ENCODE data around the gene RBM26. TPM values are rescaled to one million over a fixed set of nuclear protein-coding genes. Genes with fewer than 3 reads are reported as not detected.

Gene RBM26
- total RNA-seq, 1 donor, result 50.5 TPM

- TF ChIP-seq CTCF (IDR thresholded peaks at IDR 0.05; ENCODE audit: insufficient read depth, low read depth, low read length), result no peak
- no peak overlapping the region for H3K4me3 ChIP-seq (ENCODE audit: low read depth, low read length)
- DNase-seq (ENCODE audit: low read depth), result no peak
Observed at GRCh38 chr13:79402074-79402635, 3.9 kb downstream of the RBM26 start.

GRCh38 chr13:79401259-79402070 lies 4.6 kb downstream of the RBM26 start:
- no peak for DNase-seq (ENCODE audit: low read depth)
- no peak overlapping the region for H3K4me3 ChIP-seq (ENCODE audit: low read depth, low read length)
- no peak for TF ChIP-seq CTCF (IDR thresholded peaks at IDR 0.05; ENCODE audit: insufficient read depth, low read depth, low read length)

GRCh38 chr13:79398915-79399314 lies 7.1 kb downstream of the RBM26 start:
- no peak for TF ChIP-seq CTCF (IDR thresholded peaks at IDR 0.05; ENCODE audit: insufficient read depth, low read depth, low read length)
- no peak for DNase-seq (ENCODE audit: low read depth)
- H3K4me3 ChIP-seq (ENCODE audit: low read depth, low read length), result no peak overlapping the region

- DNase-seq (ENCODE audit: low read depth), result no peak
- no peak for TF ChIP-seq CTCF (IDR thresholded peaks at IDR 0.05; ENCODE audit: insufficient read depth, low read depth, low read length)
- H3K4me3 ChIP-seq (ENCODE audit: low read depth, low read length), result no peak overlapping the region
Observed at GRCh38 chr13:79398127-79398526, 7.9 kb downstream of the RBM26 start.

- no peak for DNase-seq (ENCODE audit: low read depth)
- TF ChIP-seq CTCF (IDR thresholded peaks at IDR 0.05; ENCODE audit: insufficient read depth, low read depth, low read length), result no peak
- no peak overlapping the region for H3K4me3 ChIP-seq (ENCODE audit: low read depth, low read length)
Observed at GRCh38 chr13:79395881-79396280, 10.2 kb downstream of the RBM26 start.

GRCh38 chr13:79393564-79394249 lies 12.3 kb downstream of the RBM26 start:
- H3K4me3 ChIP-seq (ENCODE audit: low read depth, low read length), result no peak overlapping the region
- DNase-seq (ENCODE audit: low read depth), result no peak
- TF ChIP-seq CTCF (IDR thresholded peaks at IDR 0.05; ENCODE audit: insufficient read depth, low read depth, low read length), result no peak

Data from fibroblast of villous mesenchyme (primary cell).